MM.1S (cell line): Measurements from ENCODE around the gene UST.

Experiments
- DNase-seq: peaks from one replicate; pipeline ENCODE4 v3.0.0-alpha.2; 2015
- H2AFZ ChIP-seq: fragments of 300-600 bp; sonication (generic); 2 replicates; pipeline ENCODE4 v1.6.0; 2016; ENCODE audit warnings: antibody characterized with exemption, low read length
- H3F3A ChIP-seq: fragments of 300-600 bp; sonication (generic); 2 replicates; pipeline ENCODE4 v1.6.1; 2016; ENCODE audit warnings: mild to moderate bottlenecking, antibody characterized with exemption, low read length, moderate library complexity, mixed read lengths; ENCODE audit not compliant: insufficient read depth
- H3K27ac ChIP-seq: fragments of 300-600 bp; sonication (generic); 2 replicates; pipeline ENCODE4 v1.5.1; 2016; ENCODE audit warnings: mild to moderate bottlenecking, low read length
- H3K27me3 ChIP-seq: fragments of 300-600 bp; sonication (generic); replicated peaks from 2 replicates; pipeline ENCODE4 v1.6.0; 2016; ENCODE audit warnings: low read length; ENCODE audit not compliant: insufficient read depth
- H3K36me3 ChIP-seq: fragments of 300-600 bp; sonication (generic); replicated peaks from 2 replicates; pipeline ENCODE4 v1.6.1; 2016; ENCODE audit warnings: mild to moderate bottlenecking, low read length, mixed read lengths; ENCODE audit not compliant: insufficient read depth
- H3K4me1 ChIP-seq: fragments of 300-600 bp; sonication (generic); 2 replicates; pipeline ENCODE4 v1.6.1; 2016; ENCODE audit warnings: low read length, mixed read lengths
- H3K4me2 ChIP-seq: fragments of 300-600 bp; sonication (generic); 2 replicates; pipeline ENCODE4 v1.6.0; 2016; ENCODE audit warnings: low read depth, low read length
- H3K4me3 ChIP-seq: fragments of 300-600 bp; sonication (generic); 2 replicates; pipeline ENCODE4 v1.5.1; 2016; ENCODE audit warnings: low read length, mixed read lengths
- H3K79me2 ChIP-seq: fragments of 300-600 bp; sonication (generic); 2 replicates; pipeline ENCODE4 v1.6.1; 2016; ENCODE audit warnings: mixed run types, low read length, mixed read lengths
- H3K9ac ChIP-seq: fragments of 300-600 bp; sonication (generic); 2 replicates; pipeline ENCODE4 v1.6.1; 2016; ENCODE audit warnings: low read length, mixed read lengths
- H3K9me2 ChIP-seq: fragments of 300-600 bp; sonication (generic); replicated peaks from 2 replicates; pipeline ENCODE4 v1.6.1; 2016; ENCODE audit warnings: mild to moderate bottlenecking, low read length, mixed read lengths; ENCODE audit not compliant: insufficient read depth
- H3K9me3 ChIP-seq: fragments of 300-600 bp; sonication (generic); replicated peaks from 2 replicates; pipeline ENCODE4 v1.6.1; 2016; ENCODE audit warnings: mild to moderate bottlenecking, low read length, mixed read lengths; ENCODE audit not compliant: insufficient read depth
- H4K20me1 ChIP-seq: fragments of 300-600 bp; sonication (generic); 2 replicates; pipeline ENCODE4 v1.6.1; 2016; ENCODE audit warnings: mild to moderate bottlenecking, low read length, moderate library complexity, mixed read lengths; ENCODE audit not compliant: insufficient read depth
- CTCF ChIP-seq: fragments of 300-600 bp; sonication (generic); IDR thresholded peaks from 2 replicates; pipeline ENCODE4 v1.5.1; 2016; ENCODE audit warnings: antibody characterized with exemption, low read length, mixed read lengths
- EZH2 ChIP-seq: fragments of 300-600 bp; sonication (generic); optimal IDR thresholded peaks from 2 replicates; pipeline ENCODE3; 2017; ENCODE audit warnings: low read depth, mild to moderate bottlenecking, antibody characterized with exemption, low read length, mixed read lengths
- EZH2phosphoT487 ChIP-seq: fragments of 300-600 bp; sonication (generic); IDR thresholded peaks from 2 replicates; pipeline ENCODE4 v1.6.1; 2018; ENCODE audit warnings: antibody characterized with exemption, low read length

The UST gene

DNA sequence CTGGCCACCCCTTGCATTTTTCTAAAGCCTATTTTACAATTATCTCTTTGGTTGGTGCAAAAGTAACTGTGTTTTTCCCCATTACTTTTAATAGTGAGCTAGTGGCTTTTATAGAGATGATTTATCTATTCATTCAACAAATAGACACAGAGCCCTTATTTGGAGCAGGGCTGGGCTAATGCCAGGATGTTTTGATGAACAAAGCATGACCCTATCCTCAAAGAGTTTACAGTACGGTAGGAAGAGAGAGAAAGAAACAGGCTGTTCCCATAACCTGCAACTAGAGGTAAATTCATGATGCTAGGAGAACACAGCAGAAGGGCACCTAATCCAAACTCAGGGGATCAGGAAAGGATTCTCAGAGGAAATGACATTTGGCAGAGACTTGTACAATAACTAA, 37.3 kb upstream of the UST start:
- H2AFZ ChIP-seq: no peak overlapping the region
- no peaks in the 10 kb centered on the region for H3K79me2 ChIP-seq
- no peaks in the 10 kb centered on the region for H3K9me2 ChIP-seq
- no peaks in the 10 kb centered on the region for H3K27me3 ChIP-seq
- no peak overlapping the region for H3K27ac ChIP-seq
- no peaks in the 10 kb centered on the region for H3K9me3 ChIP-seq
- no peak overlapping the region for H3K9ac ChIP-seq
- no peak overlapping the region for H3K4me3 ChIP-seq
- no peak for DNase-seq
- no peaks in the 10 kb centered on the region for H4K20me1 ChIP-seq
- H3K4me1 ChIP-seq: no peaks in the 10 kb centered on the region
- no peak overlapping the region for H3K4me2 ChIP-seq
- H3F3A ChIP-seq: no peaks in the 10 kb centered on the region
- TF ChIP-seq EZH2 (no peak), EZH2phosphoT487 (no peak), CTCF (no peak)
- H3K36me3 ChIP-seq: no peaks in the 10 kb centered on the region

DNA sequence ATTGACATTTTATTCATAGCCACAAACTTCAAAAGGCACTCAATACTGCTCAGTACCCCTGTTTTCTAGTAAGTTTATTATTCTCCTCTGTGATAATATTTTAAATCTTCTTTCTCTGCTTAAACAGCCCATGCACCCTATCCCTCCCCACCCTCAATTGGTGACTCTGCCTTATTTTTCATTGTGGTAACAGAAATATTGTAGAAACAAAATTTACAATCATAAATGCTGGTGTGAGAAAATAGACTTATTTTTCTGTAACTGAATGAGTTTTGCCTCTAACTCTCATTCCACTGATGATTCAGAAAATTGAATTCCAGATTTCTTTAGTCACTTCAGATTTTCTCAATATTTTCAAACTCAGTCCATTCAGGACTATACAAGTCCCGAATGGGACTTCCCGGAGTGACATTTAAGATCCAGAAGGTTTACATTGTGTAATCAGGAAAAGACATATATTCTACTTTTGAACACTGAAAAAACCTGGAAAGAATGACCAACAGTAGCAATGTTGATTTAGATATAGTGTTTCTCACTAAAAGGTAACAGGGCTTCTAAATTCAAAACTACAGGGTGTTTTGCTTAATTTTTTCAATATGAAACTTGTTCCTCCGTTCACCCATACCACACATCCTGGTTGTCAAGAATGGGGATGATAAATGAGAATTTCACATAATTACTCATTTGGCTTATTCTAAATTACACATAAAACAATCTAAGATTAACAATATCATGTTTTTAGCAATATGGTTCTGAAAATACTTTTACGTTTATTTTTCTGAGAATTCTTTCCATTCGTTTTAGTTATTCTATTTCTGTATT, 34.8 kb upstream of the UST start:
- no peaks in the 10 kb centered on the region for H3K27me3 ChIP-seq
- no peak overlapping the region for H3K9ac ChIP-seq
- DNase-seq: no peak
- no peaks in the 10 kb centered on the region for H4K20me1 ChIP-seq
- no peaks in the 10 kb centered on the region for H3K79me2 ChIP-seq
- no peaks in the 10 kb centered on the region for H3K36me3 ChIP-seq
- H3K4me1 ChIP-seq: no peaks in the 10 kb centered on the region
- no peak overlapping the region for H2AFZ ChIP-seq
- H3K27ac ChIP-seq: no peak overlapping the region
- no peak for TF ChIP-seq EZH2
- TF ChIP-seq EZH2phosphoT487: no peak
- TF ChIP-seq CTCF: no peak
- no peak overlapping the region for H3K4me2 ChIP-seq
- H3F3A ChIP-seq: no peaks in the 10 kb centered on the region
- no peak overlapping the region for H3K4me3 ChIP-seq
- no peaks in the 10 kb centered on the region for H3K9me3 ChIP-seq
- no peaks in the 10 kb centered on the region for H3K9me2 ChIP-seq

DNA sequence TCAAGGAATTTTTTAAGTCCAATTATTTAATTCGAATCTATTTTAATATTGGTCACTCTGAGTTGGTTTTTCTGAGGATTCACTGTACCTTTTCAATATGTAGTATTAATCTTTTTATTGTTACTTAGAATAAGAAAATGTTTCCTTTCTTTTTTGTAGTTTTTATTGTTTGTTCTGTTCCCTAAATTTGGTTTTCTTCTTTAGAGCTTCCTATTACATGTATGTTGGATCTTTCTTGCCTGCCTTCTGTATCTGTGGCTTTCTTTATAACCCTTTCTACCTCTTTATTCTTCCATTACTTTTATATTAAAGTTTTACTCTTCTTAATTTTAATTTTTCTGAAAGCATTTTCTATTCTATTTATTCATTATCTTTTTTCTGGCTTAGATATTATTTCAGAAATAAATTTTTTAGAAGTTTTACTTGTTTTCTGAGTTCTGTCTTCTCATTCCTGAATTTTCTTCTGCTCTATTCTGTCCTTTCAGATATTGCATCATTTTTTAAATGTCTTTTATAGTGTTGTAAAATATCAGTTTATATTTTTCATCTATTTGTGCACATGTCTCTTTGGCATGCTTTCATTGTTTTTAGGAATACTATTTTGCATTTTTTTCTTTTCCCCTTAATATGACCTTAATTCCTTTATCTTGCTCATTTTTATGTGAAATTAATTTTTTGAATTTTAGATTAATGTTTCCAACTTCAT, 33.6 kb upstream of the UST start:
- DNase-seq: no peak
- H3K9me3 ChIP-seq: no peaks in the 10 kb centered on the region
- no peaks in the 10 kb centered on the region for H3K4me1 ChIP-seq

More for the DNA sequence above, 33.6 kb upstream of the UST start:
- H2AFZ ChIP-seq: no peak overlapping the region
- no peak overlapping the region for H3K27ac ChIP-seq
- H4K20me1 ChIP-seq: no peaks in the 10 kb centered on the region
- TF ChIP-seq CTCF (no peak), EZH2 (no peak), EZH2phosphoT487 (no peak)
- no peaks in the 10 kb centered on the region for H3K79me2 ChIP-seq
- no peaks in the 10 kb centered on the region for H3K9me2 ChIP-seq
- no peak overlapping the region for H3K9ac ChIP-seq
- no peak overlapping the region for H3K4me3 ChIP-seq
- H3F3A ChIP-seq: no peaks in the 10 kb centered on the region
- no peaks in the 10 kb centered on the region for H3K27me3 ChIP-seq
- no peaks in the 10 kb centered on the region for H3K36me3 ChIP-seq
- no peak overlapping the region for H3K4me2 ChIP-seq
